Suppressor macrophage treated with lipopolysaccharide for 1 hour (primary cell): ENCODE results near the gene MATK.
"Not testable (repeated sequence)": the region's sequence is repeated elsewhere in the genome, so short reads cannot be mapped to it uniquely, and the experiment has no call there.

Experiments
- DNase-seq, 3 donors: peaks; one replicate each; pipeline ENCODE4 v3.0.0-alpha.2; 2020 to 2022

The MATK gene

GRCh38 chr19:3770136-3770999 is 15.8 kb downstream of the MATK start:
- no peak for DNase-seq

- no peak for DNase-seq
Observed at GRCh38 chr19:3769494-3769893, 16.7 kb downstream of the MATK start.

- DNase-seq, result no peak
Observed at GRCh38 chr19:3768748-3769099, 17.5 kb downstream of the MATK start.

DNA sequence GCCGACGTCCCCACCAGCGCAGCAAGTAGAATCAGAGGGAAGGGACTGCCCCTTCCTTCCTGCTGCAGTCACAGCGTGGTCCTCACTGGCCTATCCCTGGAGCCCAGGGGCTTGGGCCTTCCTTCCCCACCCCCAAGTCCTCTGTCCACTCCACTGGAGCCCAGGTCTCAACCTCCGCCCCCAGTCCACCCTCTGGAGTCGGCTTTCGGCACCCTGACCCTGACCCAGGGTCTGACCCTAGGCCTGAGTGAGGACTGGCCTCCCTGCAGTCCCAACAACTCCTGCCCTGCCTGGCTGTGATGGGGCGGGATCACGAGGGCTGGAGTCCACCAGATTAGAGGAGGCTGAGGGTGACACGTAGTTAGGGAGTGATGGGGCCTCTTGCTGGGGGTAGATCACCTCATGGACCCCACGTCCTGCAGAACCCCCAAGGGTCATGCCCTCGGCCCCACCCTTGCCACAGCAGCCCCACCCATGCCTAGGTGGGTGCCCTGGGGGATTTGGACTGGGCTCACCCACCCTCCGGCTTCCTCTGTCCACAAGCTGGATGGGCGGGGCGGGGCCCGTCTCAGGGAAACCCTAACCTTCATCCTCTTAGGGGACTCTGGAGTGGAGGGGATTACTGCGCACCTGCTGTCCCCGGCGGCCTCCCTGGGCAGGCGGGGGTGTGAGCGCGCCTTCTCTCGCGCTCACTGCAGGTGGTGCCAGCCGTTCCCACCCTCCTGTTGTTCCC is 18.0 kb downstream of the MATK start:
- DNase-seq, result no peak

- DNase-seq, result no peak
Observed at GRCh38 chr19:3767050-3767449, 19.1 kb downstream of the MATK start.

DNA sequence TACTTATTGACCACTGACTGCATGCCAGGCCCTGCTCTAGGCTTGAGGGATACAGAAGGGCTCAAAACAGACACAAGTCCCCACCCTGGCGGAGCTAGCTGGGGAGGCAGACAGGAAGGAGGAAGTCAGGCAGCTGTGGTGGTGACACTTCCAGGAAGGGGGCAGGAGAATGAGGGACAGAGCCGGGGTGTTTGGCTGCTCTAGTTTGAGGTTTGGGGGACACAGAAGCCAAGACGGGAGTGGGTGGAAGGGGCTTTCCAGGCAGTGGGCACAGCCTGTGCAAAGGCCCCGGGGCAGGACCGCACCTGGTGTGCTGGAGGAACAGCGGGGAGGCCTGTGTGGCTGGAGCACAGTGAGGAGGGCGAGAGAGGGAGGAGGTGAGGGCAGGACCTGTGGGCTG is 19.7 kb downstream of the MATK start:
- DNase-seq, result no peak

DNA sequence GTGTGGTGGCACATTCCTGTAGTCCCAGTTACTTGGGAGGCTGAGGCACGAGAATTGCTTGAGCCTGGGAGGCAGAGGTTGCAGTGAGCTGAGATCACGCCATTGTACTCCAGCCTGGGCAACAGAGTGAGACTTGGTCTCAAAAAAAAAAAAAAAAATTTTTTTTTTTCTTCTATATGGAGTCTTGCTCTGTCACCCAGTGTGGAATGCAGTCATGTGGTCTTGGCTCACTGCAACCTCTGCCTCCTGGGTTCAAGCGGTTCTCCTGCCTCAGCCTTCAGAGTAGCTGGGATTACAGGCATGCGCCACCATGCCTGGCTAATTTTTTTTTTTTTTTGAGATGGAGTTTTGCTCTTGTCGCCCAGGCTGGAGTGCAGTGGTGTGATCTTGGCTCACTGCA is 20.4 kb downstream of the MATK start:
- DNase-seq, result not testable (repeated sequence)

DNA sequence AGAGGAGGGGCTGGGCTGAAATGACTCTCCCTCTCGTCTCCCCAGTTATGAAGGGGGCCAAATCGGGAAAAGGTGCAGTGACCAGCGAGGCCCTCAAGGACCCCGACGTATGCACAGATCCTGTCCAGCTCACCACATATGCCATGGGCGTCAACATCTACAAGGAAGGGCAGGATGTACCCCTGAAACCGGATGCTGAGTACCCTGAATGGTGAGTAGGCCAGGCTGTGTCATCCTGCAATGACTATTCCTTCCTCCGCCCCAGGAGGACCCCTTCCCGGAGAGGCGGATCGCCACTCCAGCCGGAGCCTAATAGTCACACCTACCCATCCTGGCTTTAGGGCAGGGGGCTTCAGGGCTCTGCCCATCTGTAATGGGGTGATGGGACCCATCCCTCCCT is 21.1 kb downstream of the MATK start:
- DNase-seq, result no peak

DNA sequence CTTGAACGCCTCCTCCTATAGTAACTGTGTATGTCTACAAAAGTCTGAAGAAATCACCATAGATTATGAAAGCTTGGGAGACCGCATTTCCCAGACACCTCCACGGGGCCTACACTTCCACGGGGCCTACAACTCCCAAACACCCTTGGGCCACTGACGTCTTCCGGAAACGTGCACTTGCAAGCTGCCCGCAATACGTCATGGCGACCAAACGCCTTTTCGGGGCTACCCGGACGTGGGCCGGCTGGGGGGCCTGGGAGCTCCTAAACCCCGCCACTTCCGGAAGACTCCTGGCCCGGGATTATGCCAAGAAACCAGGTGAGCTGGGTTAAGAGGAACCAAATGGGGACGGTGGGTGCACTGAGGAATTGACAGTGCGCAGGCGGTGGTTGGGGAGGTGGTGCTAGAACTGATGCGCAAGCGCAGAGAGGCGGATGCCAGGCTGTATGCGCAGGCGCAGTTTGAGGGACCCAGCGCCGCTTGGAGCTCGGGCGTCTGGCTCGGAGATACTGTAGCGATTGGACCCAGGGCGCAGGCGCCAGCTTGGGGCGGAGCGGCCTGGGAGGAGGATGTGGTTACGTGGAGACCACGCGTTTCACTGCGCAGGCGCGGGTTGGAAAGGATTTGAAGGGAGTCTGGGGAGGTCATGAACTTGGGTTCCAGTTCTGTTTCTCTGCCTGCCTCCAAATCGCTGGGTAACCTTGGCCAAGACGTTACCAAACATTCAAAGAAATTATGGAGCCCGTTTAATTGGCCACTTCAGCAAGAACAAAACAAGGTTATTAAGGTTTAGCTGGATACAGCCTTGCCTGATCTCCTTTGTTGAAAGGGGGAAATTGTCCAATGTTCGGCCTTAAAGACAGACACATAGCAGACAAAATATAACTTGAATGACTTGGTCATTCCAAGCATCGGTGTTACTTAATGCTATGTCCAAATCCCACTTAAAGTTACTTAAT is 23.4 kb downstream of the MATK start, which contains the start of gene MRPL54:
TSS of gene MRPL54 (plus strand) at position 182 of the 959 bp plus-strand sequence. CDS start at position 201, 19 bp downstream.
- peak; percentile 100 for DNase-seq

DNA sequence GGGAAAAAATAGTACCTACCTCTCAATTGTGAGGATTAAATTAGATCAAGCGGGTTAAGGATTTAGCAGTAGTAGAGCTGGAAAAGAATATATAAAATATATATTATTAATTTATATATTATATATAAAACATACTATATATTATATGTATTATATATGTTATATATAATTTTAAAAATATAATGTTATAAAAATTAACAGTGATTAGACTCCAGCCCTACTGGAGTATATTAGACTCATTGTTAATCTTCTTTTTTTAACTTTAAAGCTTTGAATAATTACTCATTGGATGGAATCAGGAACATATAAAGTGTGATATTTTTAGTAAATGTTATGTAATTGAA is 24.1 kb downstream of the MATK start:
- DNase-seq, result no peak

DNA sequence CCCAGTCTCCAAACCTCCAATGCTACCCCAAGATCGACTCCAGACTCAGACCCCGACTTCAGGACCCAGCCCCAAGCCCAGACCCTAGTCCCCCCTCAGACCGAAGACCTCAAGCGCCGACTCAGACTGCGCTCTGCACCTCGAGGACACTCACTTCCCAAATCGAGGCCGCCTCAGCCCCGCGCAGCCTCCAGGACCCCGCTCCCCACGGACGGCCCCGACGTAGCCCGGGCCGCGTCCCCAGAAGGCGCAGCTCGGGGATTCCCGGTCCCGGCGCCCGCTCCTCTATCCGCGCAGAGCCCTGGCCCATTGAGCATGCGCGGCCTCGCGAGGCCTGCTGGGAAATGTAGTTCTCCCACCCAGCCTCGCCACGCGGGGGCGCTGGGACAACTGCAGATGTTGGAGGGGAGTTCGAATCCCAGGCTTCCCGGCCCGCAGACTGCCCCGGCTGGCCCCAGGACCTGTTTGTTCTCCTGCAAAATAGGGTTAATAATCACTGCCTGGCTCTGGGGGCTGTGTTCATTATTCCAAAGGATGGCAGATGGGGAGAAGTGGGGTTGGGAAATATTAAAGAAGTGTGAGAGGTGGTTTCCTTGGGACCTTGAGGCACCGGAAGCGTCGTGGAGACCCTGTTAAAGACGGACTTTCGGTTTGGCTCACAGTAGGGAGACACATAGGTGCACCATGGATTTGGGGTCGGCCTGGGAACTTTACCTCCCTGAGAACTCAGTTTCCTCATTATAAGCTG is 24.6 kb downstream of the MATK start, which contains the start of gene APBA3:
TSS of gene APBA3 (minus strand) at position 311 of the 748 bp plus-strand sequence. CDS start 1,428 bp downstream, outside the sequence.
- peak; percentile 96 to 98 (median 98) for DNase-seq

- DNase-seq, result no peak
Observed at GRCh38 chr19:3760871-3761361, 25.3 kb downstream of the MATK start.

- no peak for DNase-seq
Observed at GRCh38 chr19:3759482-3760254, 26.5 kb downstream of the MATK start.

DNA sequence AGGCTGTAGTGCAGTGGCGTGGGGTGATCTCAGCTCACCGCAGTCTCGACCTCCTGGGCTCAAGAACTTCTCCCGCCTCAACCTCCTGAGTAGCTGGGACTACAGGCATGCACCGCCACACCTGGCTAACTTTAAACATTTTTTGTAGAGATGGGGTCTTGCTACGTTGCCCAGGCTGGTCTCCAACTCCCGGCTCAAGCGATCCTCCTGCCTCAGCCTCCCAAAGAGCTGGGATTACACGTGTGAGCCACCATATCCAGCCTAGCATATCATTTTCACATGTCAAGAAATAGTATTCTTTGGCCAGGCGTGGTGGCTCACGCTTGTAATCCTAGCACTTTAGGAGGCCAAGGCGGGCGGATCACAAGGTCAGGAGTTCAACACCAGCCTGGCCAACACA is 27.9 kb downstream of the MATK start:
- not testable (repeated sequence) for DNase-seq

DNA sequence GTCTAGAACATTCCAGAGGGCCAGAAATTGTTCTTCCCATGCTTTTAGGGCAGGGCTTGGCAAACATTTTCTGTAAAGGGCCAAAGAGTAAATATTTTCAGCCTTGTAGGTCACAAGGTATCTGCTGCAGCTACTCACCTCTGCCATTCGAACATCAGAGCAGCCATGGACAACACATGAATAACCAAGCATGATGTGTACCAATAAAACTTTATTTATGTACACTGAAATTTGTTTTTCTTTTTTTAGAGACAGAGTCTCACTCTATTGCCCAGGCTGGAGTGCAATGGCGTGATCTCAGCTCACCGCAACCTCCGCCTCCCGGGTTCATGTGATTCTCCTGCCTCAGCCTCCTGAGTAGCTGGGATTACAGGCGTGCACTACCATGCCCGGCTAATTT is 28.5 kb downstream of the MATK start:
- DNase-seq, result not testable (repeated sequence)

GRCh38 chr19:3753631-3754410 is 32.4 kb downstream of the MATK start:
- DNase-seq, result no peak

DNA sequence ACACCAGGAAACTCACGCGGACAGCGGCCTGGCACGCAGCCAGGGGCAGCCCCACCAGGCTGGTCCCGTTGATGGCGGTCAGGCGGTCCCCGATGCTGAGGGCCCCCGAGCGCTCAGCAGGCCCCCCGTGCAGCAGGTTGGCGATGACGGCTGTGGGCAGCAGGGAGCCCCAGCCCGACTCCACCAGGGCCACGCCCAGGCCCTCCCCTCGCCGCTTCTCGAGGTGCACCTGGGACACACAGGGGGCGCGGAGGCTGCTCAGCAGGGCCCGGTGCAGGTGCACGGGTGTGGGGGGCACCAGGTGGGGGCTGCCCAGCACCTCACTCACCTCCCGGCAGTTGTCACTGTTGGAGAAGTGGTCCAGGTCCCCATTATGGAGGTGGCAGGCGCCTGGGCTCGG is 33.7 kb downstream of the MATK start:
- DNase-seq, result no peak

GRCh38 chr19:3751236-3751635 is 34.9 kb downstream of the MATK start:
- no peak for DNase-seq

- DNase-seq, result no peak
Observed at GRCh38 chr19:3750211-3750610, 36.0 kb downstream of the MATK start.

- no peak for DNase-seq
Observed at GRCh38 chr19:3748965-3749364, 37.2 kb downstream of the MATK start.
